Astrocyte of the cerebellum (primary cell): ENCODE measurements around the gene DNAI2.
"Not testable (repeated sequence)": the region's sequence is repeated elsewhere in the genome, so short reads cannot be mapped to it uniquely, and the experiment has no call there.

ENCODE experiments used
- DNase-seq: peaks from one replicate; pipeline ENCODE4 v3.0.0-alpha.2; 2011; ENCODE audit warnings: low read depth
- H3K4me3 ChIP-seq: 2 replicates; pipeline ENCODE4 v1.5.1; 2011; ENCODE audit warnings: mild to moderate bottlenecking, low read depth, low read length, moderate library complexity
- CTCF ChIP-seq: IDR thresholded peaks from 2 replicates; pipeline ENCODE4 v1.5.1; 2012; ENCODE audit warnings: low read length, low read depth, moderate library complexity, mild to moderate bottlenecking; ENCODE audit errors: missing control alignments
- in situ Hi-C: cut with HindIII; loops from 2 replicates; pipeline ENCODE4 v1.10.0; 2017; ENCODE audit warnings: low sequenced_read_pairs

DNAI2 gene

GRCh38 chr17:74271901-74272561, 2.0 kb upstream of the DNAI2 start:
- in situ Hi-C loops, result no loop called here
- no peak for DNase-seq
- no peak for TF ChIP-seq CTCF
- H3K4me3 ChIP-seq, result no peak overlapping the region

- no peak for TF ChIP-seq CTCF
- in situ Hi-C loops, result no loop called here
- DNase-seq, result no peak
- H3K4me3 ChIP-seq, result no peak overlapping the region
These were observed 1.3 kb upstream of the DNAI2 start for GRCh38 chr17:74272731-74273201.

- in situ Hi-C loops, result no loop called here
- no peak overlapping the region for H3K4me3 ChIP-seq
- no peak for DNase-seq
- TF ChIP-seq CTCF, result no peak
These were observed 791 bp downstream of the DNAI2 start for GRCh38 chr17:74274709-74275340.

GRCh38 chr17:74276051-74276476, 2.0 kb downstream of the DNAI2 start:
- DNase-seq, result no peak
- in situ Hi-C loops, result no loop called here
- TF ChIP-seq CTCF, result no peak
- H3K4me3 ChIP-seq, result no peak overlapping the region

GRCh38 chr17:74276541-74277009, 2.5 kb downstream of the DNAI2 start:
- no peak for TF ChIP-seq CTCF
- no peak for DNase-seq
- in situ Hi-C loops, result no loop called here
- H3K4me3 ChIP-seq, result no peak overlapping the region

- in situ Hi-C loops, result no loop called here
- no peak for DNase-seq
- H3K4me3 ChIP-seq, result no peak overlapping the region
- TF ChIP-seq CTCF, result no peak
These were observed 3.9 kb downstream of the DNAI2 start for GRCh38 chr17:74277935-74278334.

- DNase-seq, H3K4me3 ChIP-seq, in situ Hi-C loops: not testable (repeated sequence)
These were observed 5.6 kb downstream of the DNAI2 start for GRCh38 chr17:74279617-74280016.
